ENCODE results near the gene IFITM1.
"Not testable (repeated sequence)": the region's sequence is repeated elsewhere in the genome, so short reads cannot be mapped to it uniquely, and the experiment has no call there.

Gene IFITM1

DNA sequence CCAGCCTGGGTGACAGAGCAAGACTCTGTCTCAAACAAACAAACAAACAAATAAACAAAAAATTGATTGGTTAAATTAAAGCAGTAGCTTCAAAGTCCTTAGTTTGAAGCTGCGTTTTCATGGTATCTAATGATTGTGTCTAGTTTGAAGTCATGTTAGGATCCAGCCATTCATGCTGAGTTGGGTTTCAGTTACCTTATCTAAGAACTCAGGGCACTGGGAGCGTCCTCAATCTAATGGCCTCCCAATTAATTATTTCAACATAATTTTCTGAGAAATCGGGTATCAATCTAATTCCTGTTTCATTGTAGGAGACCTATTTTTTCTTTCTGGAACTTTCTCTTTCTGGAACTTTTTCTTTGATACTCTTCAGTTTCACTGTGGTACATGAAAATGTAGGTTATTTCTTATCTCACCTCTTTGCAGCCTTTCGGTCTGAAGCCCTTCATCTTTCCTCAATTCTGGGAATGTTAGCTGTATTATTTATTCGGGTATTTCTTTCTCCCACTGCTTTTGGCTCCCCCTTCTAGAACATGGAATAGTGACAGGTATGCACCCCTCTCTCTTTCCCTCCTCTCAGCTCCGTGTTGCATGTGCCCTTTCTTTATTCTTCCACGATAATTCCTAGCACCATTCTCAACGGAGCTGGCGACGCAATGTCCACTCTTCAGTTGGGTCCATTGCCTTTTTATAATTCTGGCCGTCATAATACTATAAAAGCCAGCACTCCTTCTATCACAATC is 31.2 kb downstream of the IFITM1 start:
- 0 out of 2 replicates have a peak overlapping the region, but pooled peaks have one; percentile 31 for H3K27ac ChIP-seq
- H3K9ac ChIP-seq (ENCODE audit: insufficient read length): no peak overlapping the region
- no peaks in the 10 kb centered on the region for H3K36me3 ChIP-seq (ENCODE audit: insufficient read depth, low read length)
- no peak for TF ChIP-seq EZH2 (IDR thresholded peaks at IDR 0.05)
- TF ChIP-seq POLR2AphosphoS5 (IDR thresholded peaks at IDR 0.05; ENCODE audit: borderline replicate concordance, low read depth, low read length): no peak
- TF ChIP-seq FOXP2 (optimal IDR thresholded peaks at IDR 0.05; ENCODE audit: control extremely low read depth, extremely low read length, insufficient read depth): no peak
- no peak overlapping the region for H3K4me3 ChIP-seq
- H3K9me3 ChIP-seq (ENCODE audit: low read depth, low read length): no peaks in the 10 kb centered on the region
- DNase-seq (ENCODE audit: low read depth, low spot score): no peak

DNA sequence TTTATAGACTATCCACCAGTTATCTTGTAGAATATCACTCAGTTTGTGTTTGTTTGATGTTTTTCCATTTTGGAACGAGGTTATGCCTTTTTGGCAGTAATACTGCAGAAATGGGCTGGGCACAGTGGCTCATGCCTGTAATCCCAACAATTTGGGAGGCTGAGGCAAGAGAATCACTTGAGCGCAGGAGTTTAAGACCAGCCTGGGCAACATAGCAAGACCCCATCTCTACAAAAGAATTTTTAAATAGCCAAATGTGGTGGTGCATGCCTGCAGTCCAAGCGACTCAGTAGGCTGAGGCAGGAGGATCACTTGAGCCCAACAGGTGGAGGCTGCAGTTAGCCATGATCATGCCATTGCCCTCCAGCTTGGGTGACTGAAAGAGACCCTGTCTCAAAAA is 32.7 kb downstream of the IFITM1 start:
- Histone ChIP-seq H3K36me3 (ENCODE audit: insufficient read depth, low read length) (no peaks in the 10 kb centered on the region), H3K9me3 (ENCODE audit: low read depth, low read length) (no peaks in the 10 kb centered on the region), H3K4me3 (no peak overlapping the region), H3K9ac (ENCODE audit: insufficient read length) (no peak overlapping the region), H3K27ac (no peak overlapping the region)
- no peak for TF ChIP-seq POLR2AphosphoS5 (IDR thresholded peaks at IDR 0.05; ENCODE audit: borderline replicate concordance, low read depth, low read length)
- no peak for DNase-seq (ENCODE audit: low read depth, low spot score)

GRCh38 chr11:349270-349954 is 35.6 kb downstream of the IFITM1 start:
- not testable (repeated sequence) for H3K27ac ChIP-seq; H3K36me3 ChIP-seq (ENCODE audit: insufficient read depth, low read length); DNase-seq (ENCODE audit: low read depth, low spot score); H3K4me3 ChIP-seq; H3K9me3 ChIP-seq (ENCODE audit: low read depth, low read length); H3K9ac ChIP-seq (ENCODE audit: insufficient read length)

DNA sequence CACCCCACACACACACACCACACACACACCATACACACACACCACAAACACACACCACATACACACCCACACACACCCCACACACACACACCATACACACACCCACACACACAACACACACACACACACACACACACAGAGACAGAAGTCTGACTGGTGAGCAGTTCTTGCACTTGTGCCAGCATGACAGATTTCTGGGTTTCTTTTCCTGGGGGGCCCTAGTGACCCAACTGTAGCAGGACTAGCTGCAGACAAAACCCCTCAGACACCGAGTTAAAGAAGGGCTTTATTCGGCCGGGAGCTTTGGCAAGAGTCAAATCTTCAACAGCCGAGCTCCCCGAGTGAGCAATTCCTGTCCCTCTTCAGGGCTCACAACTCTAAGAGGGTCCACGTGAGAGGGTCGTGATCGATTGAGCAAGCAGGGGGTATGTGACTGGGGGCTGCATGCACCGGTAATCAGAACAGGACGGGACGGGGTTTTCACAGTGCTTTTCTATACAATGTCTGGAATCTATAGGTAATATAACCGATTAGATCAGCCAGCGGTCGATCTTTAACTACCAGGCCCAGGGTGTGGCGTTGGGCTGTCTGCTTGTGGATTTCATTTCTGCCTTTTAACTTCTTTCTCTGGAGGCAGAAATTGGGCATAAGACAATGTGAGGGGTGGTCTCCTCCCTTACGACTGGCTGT is 36.3 kb downstream of the IFITM1 start:
- DNase-seq (ENCODE audit: low read depth, low spot score); H3K9ac ChIP-seq (ENCODE audit: insufficient read length); H3K36me3 ChIP-seq (ENCODE audit: insufficient read depth, low read length); H3K9me3 ChIP-seq (ENCODE audit: low read depth, low read length); H3K4me3 ChIP-seq: not testable (repeated sequence)
- 0 out of 2 replicates have a peak overlapping the region, but pooled peaks have one; percentile 50 for H3K27ac ChIP-seq

DNA sequence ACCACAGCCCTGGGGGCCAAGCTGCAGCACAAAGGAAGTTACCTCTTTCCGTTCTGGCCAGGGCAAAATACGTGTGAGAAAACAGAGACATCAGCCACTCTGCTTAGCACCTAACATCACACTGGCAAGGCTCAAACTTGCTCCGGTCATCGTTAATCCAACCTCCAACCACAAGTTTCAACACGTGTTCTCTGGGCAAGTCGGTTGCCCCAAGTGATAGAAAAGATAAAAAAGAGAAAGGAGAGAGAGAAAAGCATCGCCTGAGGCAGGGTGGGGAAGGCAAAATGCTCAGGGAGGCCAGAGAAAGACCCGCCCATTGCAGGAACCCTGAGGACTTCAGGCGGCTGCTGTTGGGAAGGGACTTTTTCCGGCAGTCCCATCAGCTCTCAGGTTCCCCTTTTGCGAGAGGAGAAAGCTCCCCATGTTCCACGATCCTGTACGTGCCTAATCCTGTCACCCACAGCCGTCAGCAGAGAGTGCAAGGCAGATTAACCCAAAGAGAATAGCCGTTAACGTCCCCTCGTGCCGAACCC is 36.9 kb downstream of the IFITM1 start:
- DNase-seq (ENCODE audit: low read depth, low spot score): no peak
- H3K27ac ChIP-seq: peak overlapping the region; percentile 64
- peak overlapping the region; percentile 45 for H3K9ac ChIP-seq (ENCODE audit: insufficient read length)
- no peaks in the 10 kb centered on the region for H3K9me3 ChIP-seq (ENCODE audit: low read depth, low read length)
- no peaks in the 10 kb centered on the region for H3K36me3 ChIP-seq (ENCODE audit: insufficient read depth, low read length)
- no peak overlapping the region for H3K4me3 ChIP-seq
- no peak for TF ChIP-seq FOXP2 (optimal IDR thresholded peaks at IDR 0.05; ENCODE audit: control extremely low read depth, extremely low read length, insufficient read depth)
- no peak for TF ChIP-seq EZH2 (IDR thresholded peaks at IDR 0.05)
- no peak for TF ChIP-seq POLR2AphosphoS5 (IDR thresholded peaks at IDR 0.05; ENCODE audit: borderline replicate concordance, low read depth, low read length)

- H3K4me3 ChIP-seq: no peak overlapping the region
- H3K9ac ChIP-seq (ENCODE audit: insufficient read length): no peak overlapping the region
- H3K9me3 ChIP-seq (ENCODE audit: low read depth, low read length): no peaks in the 10 kb centered on the region
- H3K36me3 ChIP-seq (ENCODE audit: insufficient read depth, low read length): no peaks in the 10 kb centered on the region
- DNase-seq (ENCODE audit: low read depth, low spot score): no peak
- no peak for TF ChIP-seq FOXP2 (optimal IDR thresholded peaks at IDR 0.05; ENCODE audit: control extremely low read depth, extremely low read length, insufficient read depth)
- TF ChIP-seq POLR2AphosphoS5 (IDR thresholded peaks at IDR 0.05; ENCODE audit: borderline replicate concordance, low read depth, low read length): no peak
- TF ChIP-seq EZH2 (IDR thresholded peaks at IDR 0.05): no peak
- H3K27ac ChIP-seq: no peak overlapping the region
Observed at GRCh38 chr11:351411-351810, 37.6 kb downstream of the IFITM1 start.

- TF ChIP-seq EZH2 (IDR thresholded peaks at IDR 0.05) (no peak), FOXP2 (optimal IDR thresholded peaks at IDR 0.05; ENCODE audit: control extremely low read depth, extremely low read length, insufficient read depth) (no peak), POLR2AphosphoS5 (IDR thresholded peaks at IDR 0.05; ENCODE audit: borderline replicate concordance, low read depth, low read length) (no peak)
- no peak overlapping the region for H3K4me3 ChIP-seq
- H3K36me3 ChIP-seq (ENCODE audit: insufficient read depth, low read length): no peaks in the 10 kb centered on the region
- no peak overlapping the region for H3K9ac ChIP-seq (ENCODE audit: insufficient read length)
- DNase-seq (ENCODE audit: low read depth, low spot score): no peak
- H3K9me3 ChIP-seq (ENCODE audit: low read depth, low read length): no peaks in the 10 kb centered on the region
- peak overlapping the region; percentile 83 for H3K27ac ChIP-seq
Observed at GRCh38 chr11:352456-353031, 38.7 kb downstream of the IFITM1 start.

- Histone ChIP-seq H3K4me3 (no peak overlapping the region), H3K27ac (peak overlapping the region; percentile 83), H3K36me3 (ENCODE audit: insufficient read depth, low read length) (no peaks in the 10 kb centered on the region), H3K9me3 (ENCODE audit: low read depth, low read length) (no peaks in the 10 kb centered on the region), H3K9ac (ENCODE audit: insufficient read length) (peak overlapping the region; percentile 50)
- TF ChIP-seq FOXP2 (optimal IDR thresholded peaks at IDR 0.05; ENCODE audit: control extremely low read depth, extremely low read length, insufficient read depth) (no peak), EZH2 (IDR thresholded peaks at IDR 0.05) (no peak), POLR2AphosphoS5 (IDR thresholded peaks at IDR 0.05; ENCODE audit: borderline replicate concordance, low read depth, low read length) (no peak)
- DNase-seq (ENCODE audit: low read depth, low spot score): no peak
Observed at GRCh38 chr11:353179-353873, 39.5 kb downstream of the IFITM1 start.

Measured in SK-N-MC (cell line).